SIG-M5 treated with dmso at 0.1 percent for 504 hours (cell line): Measurements from ENCODE around the gene ATP11A.

Source experiments
- DNase-seq: peaks from one replicate; lab custom pipeline; 2025; ENCODE audit not compliant: unreplicated experiment; lab: John Stamatoyannopoulos, UW

ATP11A gene

DNA sequence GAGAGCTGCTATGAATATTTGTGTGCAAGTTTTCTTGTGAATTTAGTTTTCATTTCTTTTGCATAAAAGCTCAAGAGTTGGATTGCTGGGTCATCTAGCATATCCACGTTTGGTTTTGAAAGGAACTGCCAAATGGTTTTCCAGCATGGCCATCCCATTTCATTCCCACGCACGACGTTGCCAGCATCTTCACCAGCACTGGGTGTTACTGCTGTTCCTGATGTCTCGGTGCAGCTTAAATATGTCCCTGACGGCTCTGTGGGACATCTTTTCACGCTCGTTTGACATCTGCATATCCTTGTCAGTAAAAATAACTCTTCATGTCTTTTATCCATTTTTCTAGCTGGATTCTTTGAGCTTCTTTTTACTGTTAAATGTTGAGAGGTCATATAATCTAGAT is 123.7 kb downstream of the ATP11A start:
- no peak for DNase-seq

DNA sequence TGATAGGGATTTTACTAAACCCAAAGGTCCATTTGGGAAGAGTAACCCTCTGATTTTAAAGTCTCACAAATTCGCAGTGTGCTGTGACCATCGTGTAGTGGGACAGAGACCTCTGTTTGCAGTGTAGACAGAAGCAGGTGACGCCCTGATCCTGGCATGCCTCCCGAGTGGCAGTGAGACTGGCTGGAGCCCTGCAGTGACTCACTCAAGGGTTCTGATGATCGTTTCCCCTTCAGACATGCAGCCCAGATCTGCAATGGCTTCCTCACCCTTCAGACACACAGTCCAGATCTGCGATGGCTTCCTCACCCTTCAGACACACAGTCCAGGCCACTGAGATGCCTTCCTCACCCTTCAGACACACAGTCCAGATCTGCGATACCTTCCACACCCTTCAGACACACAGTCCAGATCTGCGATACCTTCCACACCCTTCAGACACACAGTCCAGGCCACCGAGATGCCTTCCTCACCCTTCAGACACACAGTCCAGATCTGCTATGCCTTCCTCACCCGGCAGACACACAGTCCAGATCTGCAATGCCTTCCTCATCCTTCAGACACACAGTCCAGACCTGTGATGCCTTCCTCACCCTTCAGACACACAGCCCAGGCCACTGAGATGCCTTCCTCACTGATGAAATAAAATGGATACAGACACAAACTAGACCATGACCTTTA is 125.2 kb downstream of the ATP11A start:
- DNase-seq: no peak

DNA sequence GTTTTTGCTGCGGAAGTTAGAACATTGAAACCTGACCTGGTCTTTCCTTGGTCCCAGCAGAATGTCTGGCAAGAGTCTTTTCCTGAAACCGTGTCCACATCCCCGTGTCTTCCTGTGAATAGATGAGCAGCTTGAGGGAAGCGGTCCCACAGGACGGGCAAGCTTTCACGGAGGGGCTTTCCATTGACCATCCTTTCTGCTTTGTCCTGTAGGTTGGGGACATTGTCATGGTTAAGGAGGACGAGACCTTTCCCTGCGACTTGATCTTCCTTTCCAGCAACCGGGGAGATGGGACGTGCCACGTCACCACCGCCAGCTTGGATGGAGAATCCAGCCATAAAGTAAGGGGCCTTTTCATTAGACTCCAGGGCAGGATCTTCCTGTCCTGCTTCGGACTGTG is 126.0 kb downstream of the ATP11A start:
- DNase-seq: no peak

DNA sequence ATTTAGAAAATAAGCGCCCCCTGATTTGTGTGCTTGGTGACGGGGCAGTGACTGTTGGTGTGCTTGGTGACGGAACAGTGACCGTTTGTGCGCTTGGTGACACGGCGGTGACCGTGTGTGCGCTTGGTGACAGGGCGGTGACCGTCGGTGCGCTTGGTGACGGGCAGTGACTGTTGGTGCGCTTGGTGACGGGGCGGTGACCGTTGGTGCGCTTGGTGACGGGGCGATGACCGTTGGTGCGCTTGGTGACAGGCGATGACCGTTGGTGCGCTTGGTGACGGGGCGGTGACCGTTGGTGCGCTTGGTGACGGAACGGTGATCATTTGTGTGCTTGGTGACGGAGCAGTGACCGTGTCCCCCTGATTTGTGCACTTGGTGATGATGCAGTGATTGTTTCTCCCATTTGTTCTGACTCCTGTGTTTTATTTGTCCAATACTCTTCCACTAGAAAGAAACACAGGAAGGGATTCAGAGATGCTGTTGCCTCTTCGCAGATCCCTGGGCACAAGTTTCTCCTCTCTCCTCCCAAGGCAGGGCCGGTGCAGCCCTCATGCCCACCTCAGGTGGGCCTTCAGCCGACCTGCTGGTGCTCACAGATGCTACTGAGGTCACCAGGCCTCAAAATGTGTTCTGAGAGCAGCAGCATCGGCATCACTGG is 128.3 kb downstream of the ATP11A start:
- DNase-seq: no peak

DNA sequence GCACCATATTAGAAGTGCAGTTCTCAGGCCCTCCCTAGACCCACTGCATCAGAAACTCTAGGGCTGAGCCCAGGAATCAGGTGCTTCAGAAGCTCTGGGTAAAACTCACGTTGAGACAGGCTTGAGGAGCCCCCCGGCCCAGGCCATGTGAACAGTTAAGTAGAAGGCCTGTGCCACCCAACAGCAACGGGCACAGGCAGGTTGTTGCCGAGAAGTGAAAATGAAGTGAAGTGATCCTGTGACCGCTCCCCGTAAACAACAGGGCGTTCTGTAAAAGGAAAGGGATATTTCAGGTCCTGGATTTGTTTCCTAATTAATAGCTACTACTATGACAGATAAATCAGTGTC is 128.8 kb downstream of the ATP11A start:
- no peak for DNase-seq

DNA sequence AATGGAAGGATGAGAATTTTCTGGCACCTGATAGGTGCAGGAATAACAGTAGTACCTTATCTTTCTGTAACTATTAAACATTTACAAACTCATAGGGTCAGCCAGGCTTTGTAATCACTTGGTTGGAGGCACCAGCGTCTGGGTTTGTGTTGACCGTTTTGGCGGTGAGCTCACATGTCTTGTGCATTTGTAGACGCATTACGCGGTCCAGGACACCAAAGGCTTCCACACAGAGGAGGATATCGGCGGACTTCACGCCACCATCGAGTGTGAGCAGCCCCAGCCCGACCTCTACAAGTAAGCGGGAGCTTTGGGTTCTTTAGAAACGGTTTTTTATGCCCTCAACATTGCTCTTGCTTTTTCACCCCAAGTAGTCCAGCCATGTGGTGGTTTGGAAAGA is 129.3 kb downstream of the ATP11A start:
- DNase-seq: no peak

DNA sequence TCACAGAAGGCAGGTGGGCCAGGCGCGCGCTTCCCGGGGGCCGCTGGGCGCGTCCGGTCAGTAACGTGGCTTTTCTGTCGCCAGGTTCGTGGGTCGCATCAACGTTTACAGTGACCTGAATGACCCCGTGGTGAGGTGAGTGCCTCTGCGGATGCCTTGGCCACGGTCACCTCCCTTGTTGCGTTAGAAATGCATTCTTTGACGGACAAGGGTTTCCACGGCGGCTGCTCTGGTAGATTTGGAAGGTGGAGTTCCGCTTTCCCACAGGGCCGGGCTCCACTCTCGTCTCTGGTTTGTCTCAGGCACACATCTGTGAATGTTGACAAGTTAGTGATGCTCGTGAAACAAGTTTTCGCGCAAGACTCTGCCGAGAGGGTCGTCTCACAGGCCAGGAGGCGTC is 130.0 kb downstream of the ATP11A start:
- DNase-seq: no peak

DNA sequence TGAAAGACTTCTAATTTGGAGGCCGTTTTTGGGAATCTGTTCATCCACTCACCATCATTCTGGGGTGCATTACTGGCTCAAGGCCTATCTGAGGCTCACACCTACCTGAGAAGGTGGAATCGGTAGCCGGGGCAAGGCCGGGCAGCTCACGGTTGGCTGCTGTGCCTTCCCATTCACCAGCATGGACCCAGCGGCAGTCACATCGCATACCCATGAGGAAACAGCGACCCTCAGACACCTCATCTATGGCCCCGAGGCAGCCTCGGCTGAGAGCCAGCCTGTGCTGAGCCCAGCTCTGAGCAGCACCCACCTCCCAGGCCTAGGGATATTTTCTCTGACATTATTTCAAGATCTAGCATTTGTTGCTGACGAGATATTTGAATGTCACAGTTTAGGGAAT is 130.5 kb downstream of the ATP11A start:
- DNase-seq: no peak

DNA sequence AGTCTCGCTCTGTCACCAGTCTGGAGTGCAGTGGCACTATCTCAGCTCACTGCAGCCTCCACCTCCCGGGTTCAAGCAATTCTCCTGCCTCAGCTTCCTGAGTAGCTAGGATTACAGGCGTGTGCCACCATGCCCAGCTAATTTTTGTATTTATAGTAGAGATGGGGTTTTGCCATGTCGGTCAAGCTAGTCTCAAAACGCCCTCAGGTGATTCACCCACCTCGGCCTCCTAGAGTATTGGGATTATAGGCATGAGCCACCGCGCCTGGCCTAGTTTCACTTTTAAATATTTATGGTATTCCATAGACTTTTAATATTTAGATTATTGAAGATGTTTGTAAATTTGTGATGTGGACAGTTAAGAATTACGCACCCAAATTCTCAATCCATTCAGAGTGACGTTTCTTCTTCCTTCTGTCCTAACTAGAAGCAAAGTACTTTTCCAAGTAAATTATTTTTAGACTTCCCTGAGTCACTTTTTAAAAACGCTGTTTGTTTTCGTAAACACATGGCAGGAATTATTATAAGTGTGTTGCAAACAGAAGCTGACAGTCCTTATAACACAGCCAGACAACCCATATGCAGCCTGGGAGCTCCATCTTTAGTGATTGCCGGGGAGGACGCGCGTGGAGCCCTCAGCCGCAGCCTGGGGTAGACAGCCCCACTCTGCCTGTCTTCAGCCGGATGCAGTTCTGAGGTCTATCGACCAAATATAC is 131.7 kb downstream of the ATP11A start:
- DNase-seq: no peak

DNA sequence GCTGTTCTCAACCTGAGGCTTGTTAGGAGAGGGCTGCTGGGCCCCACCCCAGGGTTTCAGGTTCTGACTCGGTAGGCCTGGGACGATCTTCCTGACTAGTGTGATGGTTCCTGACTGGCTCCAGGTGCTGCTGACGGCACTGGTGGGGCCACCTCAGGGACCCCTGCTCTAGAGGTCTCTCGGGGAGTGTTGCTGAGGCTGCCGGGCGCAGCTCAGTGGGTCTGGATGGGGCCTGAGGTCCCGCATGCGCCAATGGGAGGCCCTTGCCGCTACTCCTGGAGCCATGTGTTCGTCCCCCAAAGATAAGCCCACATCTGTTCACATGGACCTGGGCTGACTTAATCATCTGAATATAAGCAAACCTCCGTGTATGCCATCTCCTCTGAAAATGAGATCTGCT is 133.0 kb downstream of the ATP11A start:
- DNase-seq: no peak

DNA sequence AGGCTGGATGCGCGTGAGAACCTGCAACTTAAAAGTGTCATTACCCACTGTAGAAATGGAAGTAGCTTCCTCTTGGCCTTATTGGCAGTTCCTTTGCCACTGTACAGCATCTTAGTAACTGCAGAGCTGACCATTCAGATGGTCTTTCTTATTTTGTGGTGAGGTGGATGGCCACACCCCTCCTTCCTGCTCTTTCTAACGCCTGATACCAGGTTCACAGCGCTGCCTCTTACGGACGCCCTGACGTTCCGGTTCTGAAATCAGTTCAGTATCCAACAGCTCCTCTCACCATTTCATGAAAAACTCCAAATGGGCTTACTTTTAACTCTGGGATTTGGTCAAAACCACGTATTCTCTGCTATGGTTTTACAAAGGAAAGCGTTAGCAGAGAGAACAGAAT is 134.6 kb downstream of the ATP11A start:
- no peak for DNase-seq

DNA sequence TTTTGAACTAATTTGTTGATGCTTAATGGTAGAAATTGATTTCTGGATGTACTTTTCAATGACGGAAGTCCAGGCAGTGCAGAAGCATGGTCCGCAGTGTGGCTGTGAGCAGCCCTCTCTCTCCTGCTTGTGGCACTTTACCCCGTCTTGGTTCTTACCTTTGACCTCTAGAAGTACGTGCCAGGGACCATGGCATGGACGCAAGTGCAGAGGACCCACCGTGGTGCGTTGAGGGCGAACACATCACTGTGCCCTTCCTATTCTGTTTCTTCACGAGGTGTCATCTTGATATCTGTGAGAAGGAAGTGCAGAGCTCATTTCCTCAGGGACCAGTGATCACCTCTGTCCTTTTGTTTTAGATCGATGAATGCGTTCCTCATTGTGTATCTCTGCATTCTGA is 135.2 kb downstream of the ATP11A start:
- DNase-seq: no peak

DNA sequence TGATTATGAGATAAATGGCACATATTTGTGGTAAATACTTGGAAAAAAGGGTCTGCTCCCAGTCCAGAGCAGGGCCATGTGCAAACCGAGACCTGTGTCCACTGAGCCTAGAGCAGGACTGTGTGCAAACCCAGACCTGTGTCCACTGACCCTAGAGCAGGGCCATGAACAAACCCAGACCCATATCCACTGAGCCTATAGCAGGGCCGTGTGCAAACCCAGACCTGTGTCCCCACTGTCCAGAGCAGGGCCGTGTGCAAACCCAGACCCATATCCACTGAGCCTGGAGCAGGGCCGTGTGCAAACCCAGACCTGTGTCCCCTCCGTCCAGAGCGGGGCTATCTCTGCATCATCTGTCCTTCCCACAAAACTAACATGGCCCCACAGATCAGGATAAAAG is 136.0 kb downstream of the ATP11A start:
- DNase-seq: no peak

DNA sequence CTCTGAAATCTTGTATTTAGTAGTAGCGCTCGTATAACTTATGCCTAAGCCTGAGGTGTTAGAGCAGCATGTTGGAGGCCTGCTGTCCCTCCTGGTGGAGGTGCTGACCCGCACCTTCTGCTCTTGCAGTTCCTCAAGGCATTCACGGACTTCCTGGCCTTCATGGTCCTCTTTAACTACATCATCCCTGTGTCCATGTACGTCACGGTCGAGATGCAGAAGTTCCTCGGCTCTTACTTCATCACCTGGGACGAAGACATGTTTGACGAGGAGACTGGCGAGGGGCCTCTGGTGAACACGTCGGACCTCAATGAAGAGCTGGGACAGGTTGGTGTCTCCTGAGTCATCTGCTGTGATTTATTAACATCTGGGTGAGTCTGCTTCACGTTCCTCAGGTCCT is 136.7 kb downstream of the ATP11A start:
- no peak for DNase-seq

DNA sequence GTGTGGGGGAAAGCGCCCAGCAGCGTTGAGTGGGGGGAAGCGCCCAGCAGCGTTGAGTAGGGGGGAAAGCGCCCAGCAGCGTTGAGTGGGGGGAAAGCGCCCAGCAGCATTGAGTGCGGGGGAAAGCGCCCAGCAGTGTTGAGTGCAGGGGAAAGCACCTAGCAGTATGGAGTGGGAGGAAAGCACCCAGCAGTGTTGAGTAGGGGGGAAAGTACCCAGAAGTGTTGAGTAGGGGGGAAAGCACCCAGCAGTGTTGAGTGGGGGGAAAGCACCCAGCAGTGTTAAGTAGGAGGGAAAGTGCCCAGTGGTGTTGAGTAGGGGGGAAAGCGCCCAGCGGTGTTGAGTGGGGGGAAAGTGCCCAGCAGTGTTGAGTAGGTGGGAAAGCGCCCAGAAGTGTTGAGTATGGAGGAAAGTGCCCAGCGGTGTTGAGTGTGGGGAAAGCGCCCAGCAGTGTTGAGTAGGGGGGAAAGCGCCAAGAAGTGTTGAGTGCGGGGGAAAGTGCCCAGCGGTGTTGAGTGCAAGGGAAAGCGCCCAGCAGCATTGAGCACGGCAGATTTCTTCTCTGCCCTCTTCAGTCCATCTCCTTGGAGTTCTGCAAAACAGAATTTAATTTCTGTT is 138.4 kb downstream of the ATP11A start:
- DNase-seq: no peak

DNA sequence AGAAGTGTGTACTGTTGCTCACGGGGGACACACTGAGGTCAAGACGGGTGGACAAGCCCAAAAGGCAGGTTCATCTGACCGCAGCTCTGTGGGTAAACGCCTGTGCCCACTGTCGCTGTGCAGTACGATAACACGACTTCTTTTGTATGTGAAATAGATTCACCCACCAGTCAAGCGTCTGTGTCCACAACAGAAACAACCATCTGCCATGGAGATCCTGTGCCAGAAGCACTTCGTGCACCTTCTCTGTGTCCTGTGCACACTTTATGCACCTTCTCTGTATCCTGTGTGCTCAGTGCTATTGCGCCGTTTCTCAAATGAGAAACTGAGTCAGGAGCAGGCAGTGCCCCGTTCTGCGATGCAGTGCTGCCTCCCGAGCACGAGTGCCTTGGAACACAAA is 138.9 kb downstream of the ATP11A start:
- no peak for DNase-seq

DNA sequence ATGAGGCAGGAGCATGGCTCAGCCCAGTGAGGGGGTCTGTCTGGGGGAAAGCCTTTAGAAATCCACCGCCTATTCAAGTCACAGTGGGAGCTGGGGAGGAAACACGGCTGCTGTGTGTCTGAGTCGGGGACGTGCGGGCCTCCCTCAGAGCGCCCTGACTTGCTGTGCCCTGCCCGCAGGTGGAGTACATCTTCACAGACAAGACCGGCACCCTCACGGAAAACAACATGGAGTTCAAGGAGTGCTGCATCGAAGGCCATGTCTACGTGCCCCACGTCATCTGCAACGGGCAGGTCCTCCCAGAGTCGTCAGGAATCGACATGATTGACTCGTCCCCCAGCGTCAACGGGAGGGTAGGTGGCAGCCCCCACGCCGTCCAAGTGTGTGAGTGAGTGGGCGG is 141.4 kb downstream of the ATP11A start:
- no peak for DNase-seq

DNA sequence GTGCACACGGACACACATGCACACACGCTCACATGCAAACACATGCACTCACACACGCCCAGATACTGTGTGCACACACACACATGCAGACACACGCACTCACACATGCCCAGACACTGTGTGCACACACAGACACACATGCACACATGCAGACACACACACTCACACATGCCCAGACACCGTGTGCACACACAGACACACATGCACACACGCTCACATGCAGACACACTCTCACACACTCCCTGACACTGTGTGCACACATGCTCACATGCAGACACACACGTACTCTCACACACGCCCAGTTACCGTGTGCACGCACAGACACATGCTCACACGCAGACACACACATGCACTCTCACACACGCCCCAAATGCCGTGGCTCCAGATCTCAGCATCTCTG is 142.0 kb downstream of the ATP11A start:
- DNase-seq: no peak

DNA sequence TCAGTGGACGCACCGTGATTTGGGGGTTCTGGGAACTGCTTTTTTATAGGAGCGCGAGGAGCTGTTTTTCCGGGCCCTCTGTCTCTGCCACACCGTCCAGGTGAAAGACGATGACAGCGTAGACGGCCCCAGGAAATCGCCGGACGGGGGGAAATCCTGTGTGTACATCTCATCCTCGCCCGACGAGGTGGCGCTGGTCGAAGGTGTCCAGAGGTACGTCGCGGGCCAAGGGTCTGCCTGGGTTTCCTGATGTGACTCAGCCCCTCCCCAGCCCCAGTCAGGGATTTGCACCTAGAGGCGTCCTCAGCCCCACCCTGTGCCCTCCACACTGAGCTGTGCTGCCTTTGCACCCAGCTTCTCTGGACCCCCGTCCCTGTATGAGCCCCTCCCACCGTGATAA is 143.0 kb downstream of the ATP11A start:
- DNase-seq: no peak

DNA sequence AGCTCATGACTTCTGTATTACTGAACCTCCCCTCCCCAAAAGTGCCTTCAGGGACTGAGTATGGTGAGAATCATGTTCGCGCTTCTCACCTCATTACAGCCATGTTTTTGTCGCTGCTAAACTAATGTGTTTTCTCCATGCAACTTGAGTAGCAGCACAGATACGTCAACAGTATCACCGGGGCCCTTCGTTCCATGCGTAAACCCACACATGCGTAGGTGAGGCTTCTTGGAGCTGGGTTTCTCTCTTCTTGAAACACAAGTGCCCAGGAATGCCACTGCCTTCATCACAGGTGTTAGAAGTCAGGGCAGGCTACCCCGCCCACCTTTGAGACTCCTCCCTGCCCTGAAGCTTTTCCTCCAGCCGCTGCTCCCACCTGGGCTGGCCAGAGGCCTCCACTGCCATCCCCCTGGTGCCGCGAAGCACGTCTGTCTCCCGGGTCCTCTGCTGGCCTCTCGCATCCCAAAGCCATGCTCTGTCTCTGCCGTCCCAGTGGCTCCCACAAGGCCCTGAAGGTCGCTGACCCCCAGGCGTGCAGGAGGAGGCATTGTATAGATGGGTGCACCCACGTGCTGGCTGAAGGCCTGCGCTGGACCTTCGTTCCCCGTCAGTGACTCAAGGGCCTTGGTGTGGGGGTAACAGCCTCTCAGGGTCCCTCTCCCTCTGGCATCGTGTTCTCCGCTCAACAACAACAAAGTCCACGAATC is 143.9 kb downstream of the ATP11A start:
- no peak for DNase-seq

DNA sequence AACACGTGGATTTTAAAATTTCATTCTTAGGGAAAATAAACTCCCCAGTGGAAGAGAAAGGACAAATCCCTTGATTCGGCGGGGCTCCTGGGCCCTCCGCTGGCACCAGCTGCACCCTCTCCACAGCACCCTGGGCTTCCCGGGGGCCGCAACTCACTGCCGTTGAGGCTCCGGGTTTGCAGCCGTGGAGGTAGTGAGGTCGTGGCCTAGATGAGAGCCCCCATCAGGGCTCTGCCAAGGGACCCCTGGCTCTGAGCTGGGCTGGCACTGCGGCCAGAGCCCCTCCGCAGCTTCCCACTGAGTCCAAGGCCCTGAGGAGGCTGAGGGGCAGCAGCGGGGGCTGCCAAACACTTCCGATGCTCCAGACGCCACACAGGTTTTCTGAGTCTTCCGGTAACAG is 145.5 kb downstream of the ATP11A start:
- no peak for DNase-seq

DNA sequence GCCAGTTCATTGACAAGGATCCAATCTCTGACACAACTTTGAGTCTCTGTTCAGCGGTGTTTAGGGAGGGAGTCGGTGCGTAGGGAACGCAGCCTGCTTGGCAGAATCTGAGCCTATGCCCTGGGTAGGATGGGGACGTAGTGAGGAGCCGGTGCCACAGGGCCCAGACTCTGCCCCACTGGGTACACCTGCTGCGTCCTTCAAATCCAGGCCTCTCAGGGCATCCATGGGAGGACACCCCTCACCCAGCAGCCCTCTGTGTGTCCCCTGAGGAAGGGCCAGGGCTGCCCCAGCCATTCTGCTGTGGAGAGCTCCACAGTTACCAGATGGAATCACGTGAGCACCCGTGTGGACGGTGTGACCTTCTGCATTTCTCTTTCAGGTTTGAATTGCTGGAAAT is 146.0 kb downstream of the ATP11A start:
- DNase-seq: no peak
